GM12878 (cell line): ENCODE measurements around the gene NRM. TPM values are rescaled to one million over a fixed set of nuclear protein-coding genes. Genes with fewer than 3 reads are reported as not detected.

Experiments
- BCLAF1 ChIP-seq: fragments of 450-650 bp; IDR thresholded peaks from 2 replicates; pipeline ENCODE4 v1.6.1; 2017; ENCODE audit warnings: antibody characterized with exemption, mild to moderate bottlenecking, moderate library complexity
- BHLHE40 ChIP-seq, 2 experiments: fragments of 450-650 bp in 1 of 2; IDR thresholded peaks; 2 replicates each; pipeline ENCODE4 v1.6.1; 2011 to 2017; ENCODE audit warnings: low read depth in 2 of 2, borderline replicate concordance in 1 of 2, improper control_type of control experiment in 1 of 2, low read length in 1 of 2, mild to moderate bottlenecking in 1 of 2
- CREM ChIP-seq: IDR thresholded peaks from 2 replicates; pipeline ENCODE4 v1.6.1; 2014; ENCODE audit warnings: antibody characterized with exemption, low read depth
- EP300 ChIP-seq, 2 experiments: fragments of 150-350 bp in 1 of 2; IDR thresholded peaks; 2 replicates each; pipeline ENCODE4 v1.6.1; 2011 to 2012; ENCODE audit warnings: low read depth in 2 of 2, low read length in 2 of 2, borderline replicate concordance in 1 of 2, improper control_type of control experiment in 1 of 2, inconsistent platforms in 1 of 2; ENCODE audit not compliant: control insufficient read depth in 1 of 2
- HDGF ChIP-seq: fragments of 450-650 bp; IDR thresholded peaks from 2 replicates; pipeline ENCODE4 v1.6.1; 2016; ENCODE audit warnings: antibody characterized with exemption
- IKZF2 ChIP-seq, 2 experiments: fragments of 450-650 bp; IDR thresholded peaks; 2 replicates each; pipeline ENCODE4 v1.6.1; 2017; ENCODE audit warnings: mild to moderate bottlenecking in 2 of 2, moderate library complexity in 2 of 2
- JUND ChIP-seq: IDR thresholded peaks from 2 replicates; pipeline ENCODE4 v1.6.1; 2012; ENCODE audit warnings: low read depth, mild to moderate bottlenecking, low read length, improper control_type of control experiment, moderate library complexity
- LARP7 ChIP-seq: fragments of 450-650 bp; IDR thresholded peaks from 2 replicates; pipeline ENCODE4 v1.6.1; 2017; ENCODE audit warnings: mild to moderate bottlenecking
- MAX ChIP-seq: IDR thresholded peaks from 2 replicates; pipeline ENCODE4 v1.6.1; 2012; ENCODE audit warnings: low read depth, low read length, improper control_type of control experiment
- PBX3 ChIP-seq: IDR thresholded peaks from 2 replicates; pipeline ENCODE4 v1.6.1; 2011; ENCODE audit warnings: mild to moderate bottlenecking, low read depth, low read length, moderate library complexity; ENCODE audit not compliant: insufficient replicate concordance
- RCOR1 ChIP-seq: conservative IDR thresholded peaks from 2 replicates; pipeline ENCODE4 v1.6.1; 2012; ENCODE audit warnings: low read depth, low read length, improper control_type of control experiment
- RUNX3 ChIP-seq: IDR thresholded peaks from 2 replicates; pipeline ENCODE4 v1.6.1; 2012; ENCODE audit warnings: low read length, inconsistent platforms
- SIN3A ChIP-seq: IDR thresholded peaks from 2 replicates; pipeline ENCODE4 v1.6.1; 2012; ENCODE audit warnings: low read depth, low read length, improper control_type of control experiment
- SREBF2 ChIP-seq: IDR thresholded peaks from 2 replicates; pipeline ENCODE4 v1.6.1; 2012; ENCODE audit warnings: mild to moderate bottlenecking, low read length
- STAT3 ChIP-seq: IDR thresholded peaks from 2 replicates; pipeline ENCODE4 v1.6.1; 2011; ENCODE audit warnings: low read depth, low read length, improper control_type of control experiment
- ZBTB11 ChIP-seq: fragments of 450-650 bp; formaldehyde crosslinking; IDR thresholded peaks from 2 replicates; pipeline ENCODE4 v1.5.0; 2022; ENCODE audit warnings: mild to moderate bottlenecking, missing genetic modification characterization
- ZNF217 ChIP-seq: fragments of 450-650 bp; IDR thresholded peaks from 2 replicates; pipeline ENCODE4 v1.6.1; 2017; ENCODE audit warnings: antibody characterized with exemption, mild to moderate bottlenecking
- ZNF384 ChIP-seq: IDR thresholded peaks from 2 replicates; pipeline ENCODE4 v1.6.1; 2012; ENCODE audit warnings: low read depth, mild to moderate bottlenecking, low read length, improper control_type of control experiment, borderline replicate concordance
- polyA plus RNA-seq, 11 experiments: library from polyadenylated mRNA; depleted of rRNA in 4 of 11; unstranded in 6 of 11; stranded (reverse) in 5 of 11; fragments of >200 nt; fragmentation: Nextera tagmentation in 4 of 11; fragmentation: Illumina TruSeq in 1 of 11; extraction: Ambion mirVana in 4 of 11; extraction: Trizol in 1 of 11; gene quantifications; 1 replicate in 1 of 11; 2 replicates in 10 of 11; pipeline versions ENCODE4 v1.2.1 to v1.2.3, GENCODE V29; 2011 to 2016; ENCODE audit warnings: inconsistent platforms in 2 of 11, missing spikeins in 2 of 11, low read depth in 1 of 11
- total RNA-seq, 4 experiments: library from RNA; depleted of rRNA in 3 of 4; stranded (reverse); fragments of >200 nt in 3 of 4; fragmentation: Illumina TruSeq in 1 of 4; extraction: Trizol in 1 of 4; gene quantifications; 2 replicates each; pipeline versions ENCODE4 v1.2.1 to v1.2.3, GENCODE V29; 2013 to 2021
- TF ChIP-seq, protein P1 (sequence below): fragments of 450-650 bp; IDR thresholded peaks from 2 replicates; pipeline ENCODE4 v1.6.1; 2016; ENCODE audit warnings: mild to moderate bottlenecking
- TF ChIP-seq, protein P2 (sequence below): fragments of 450-650 bp; IDR thresholded peaks from 2 replicates; pipeline ENCODE4 v1.6.1; 2017; ENCODE audit warnings: borderline replicate concordance

The NRM gene
- total and polyA plus RNA-seq, 10 of the 15 experiments (the other 5 are each of a cell fraction or from before 2014, with no cell fraction given) = 15.4 to 46.7 (median 29.0) TPM

- TF ChIP-seq ZBTB11 (no peak), HDGF (no peak), CREM (no peak), SIN3A (peak; percentile 4; the same call in 1 of the 2 replicates), MAX (0 out of 2 replicates have a peak, but pooled peaks have one; percentile 2), ZNF217 (no peak), STAT3 (no peak), LARP7 (0 out of 2 replicates have a peak, but pooled peaks have one; percentile 4), PBX3 (no peak), JUND (no peak), SREBF2 (no peak), RCOR1 (no peak), IKZF2 (IDR thresholded peaks at IDR 0.05) (0 out of 4 replicates have a peak, but pooled peaks of 1 of the 2 experiments have one; percentile 6), ZNF384 (no peak), BHLHE40 (IDR thresholded peaks at IDR 0.05; ENCODE audit: borderline replicate concordance in 1 of 2, low read depth in 2 of 2, low read length in 1 of 2) (no peak), EP300 (IDR thresholded peaks at IDR 0.05; ENCODE audit: borderline replicate concordance in 1 of 2, control insufficient read depth in 1 of 2, low read depth in 2 of 2, low read length in 2 of 2) (no peak), RUNX3 (no peak), BCLAF1 (no peak)
- TF ChIP-seq, protein P1, sequence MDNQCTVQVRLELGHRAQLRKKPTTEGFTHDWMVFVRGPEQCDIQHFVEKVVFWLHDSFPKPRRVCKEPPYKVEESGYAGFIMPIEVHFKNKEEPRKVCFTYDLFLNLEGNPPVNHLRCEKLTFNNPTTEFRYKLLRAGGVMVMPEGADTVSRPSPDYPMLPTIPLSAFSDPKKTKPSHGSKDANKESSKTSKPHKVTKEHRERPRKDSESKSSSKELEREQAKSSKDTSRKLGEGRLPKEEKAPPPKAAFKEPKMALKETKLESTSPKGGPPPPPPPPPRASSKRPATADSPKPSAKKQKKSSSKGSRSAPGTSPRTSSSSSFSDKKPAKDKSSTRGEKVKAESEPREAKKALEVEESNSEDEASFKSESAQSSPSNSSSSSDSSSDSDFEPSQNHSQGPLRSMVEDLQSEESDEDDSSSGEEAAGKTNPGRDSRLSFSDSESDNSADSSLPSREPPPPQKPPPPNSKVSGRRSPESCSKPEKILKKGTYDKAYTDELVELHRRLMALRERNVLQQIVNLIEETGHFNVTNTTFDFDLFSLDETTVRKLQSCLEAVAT = peak; percentile 70
- TF ChIP-seq, protein P2, sequence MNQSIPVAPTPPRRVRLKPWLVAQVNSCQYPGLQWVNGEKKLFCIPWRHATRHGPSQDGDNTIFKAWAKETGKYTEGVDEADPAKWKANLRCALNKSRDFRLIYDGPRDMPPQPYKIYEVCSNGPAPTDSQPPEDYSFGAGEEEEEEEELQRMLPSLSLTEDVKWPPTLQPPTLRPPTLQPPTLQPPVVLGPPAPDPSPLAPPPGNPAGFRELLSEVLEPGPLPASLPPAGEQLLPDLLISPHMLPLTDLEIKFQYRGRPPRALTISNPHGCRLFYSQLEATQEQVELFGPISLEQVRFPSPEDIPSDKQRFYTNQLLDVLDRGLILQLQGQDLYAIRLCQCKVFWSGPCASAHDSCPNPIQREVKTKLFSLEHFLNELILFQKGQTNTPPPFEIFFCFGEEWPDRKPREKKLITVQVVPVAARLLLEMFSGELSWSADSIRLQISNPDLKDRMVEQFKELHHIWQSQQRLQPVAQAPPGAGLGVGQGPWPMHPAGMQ = no peak
Measured at GRCh38 chr6:30720738-30721197, 30.0 kb upstream of the NRM start (continued).
